HG02938 (cell line): ENCODE measurements around the gene GALNT3.
A peak's percentile ranks its signal among the peaks of the same experiment; 100 is the strongest.

Experiments
- ATAC-seq: cut with Tn5 transposase; IDR thresholded peaks from one replicate; pipeline ENCODE4 v1.9.1; 2021; ENCODE audit warnings: mild to moderate bottlenecking, moderate library complexity; ENCODE audit not compliant: unreplicated experiment

Gene GALNT3

GRCh38 chr2:165746501-165746900 lies 47.5 kb downstream of the GALNT3 start:
- ATAC-seq = no peak

GRCh38 chr2:165745916-165746315 lies 48.1 kb downstream of the GALNT3 start:
- ATAC-seq = no peak

- peak; percentile 98 for ATAC-seq
Measured at GRCh38 chr2:165743442-165743841, 50.6 kb downstream of the GALNT3 start.

DNA sequence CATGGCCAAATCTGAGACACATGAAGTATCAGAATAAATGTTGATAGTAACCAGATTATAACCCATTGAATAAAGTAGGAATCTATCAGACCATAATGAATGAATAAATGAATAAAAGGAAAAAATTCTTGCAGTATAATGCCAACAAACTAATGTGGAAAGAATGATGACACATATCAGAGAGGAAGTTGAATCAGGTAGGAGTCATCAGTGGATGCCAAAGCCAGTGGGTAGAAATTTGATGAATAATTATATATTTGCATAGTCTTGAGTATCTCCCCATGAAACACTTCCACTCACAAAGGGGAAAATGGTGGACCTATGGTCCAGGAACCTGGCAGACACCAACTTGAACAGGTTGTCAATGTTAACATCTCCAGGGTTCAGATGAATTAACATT lies 68.6 kb downstream of the GALNT3 start:
- ATAC-seq = no peak

DNA sequence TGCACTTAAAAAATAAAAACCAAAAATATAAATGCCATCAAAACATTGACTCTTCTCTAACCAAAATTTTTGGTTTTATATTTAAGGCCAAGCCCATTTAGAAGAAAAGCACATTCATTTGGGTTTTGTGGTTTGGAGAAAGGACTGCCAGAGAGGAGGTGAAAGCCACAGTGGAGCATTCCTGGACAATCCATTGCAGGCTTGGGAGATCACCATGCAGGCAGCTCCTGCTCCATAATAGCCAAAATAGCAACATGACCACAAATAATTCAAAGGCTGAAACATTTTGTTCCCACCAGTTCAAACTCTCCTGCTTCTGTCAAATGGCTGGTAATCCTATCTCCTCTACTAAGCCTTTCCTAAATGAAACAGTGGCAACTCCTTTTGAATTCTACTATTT lies 73.5 kb downstream of the GALNT3 start:
- ATAC-seq = no peak

GRCh38 chr2:165718610-165719210 lies 75.3 kb downstream of the GALNT3 start:
- no peak for ATAC-seq

DNA sequence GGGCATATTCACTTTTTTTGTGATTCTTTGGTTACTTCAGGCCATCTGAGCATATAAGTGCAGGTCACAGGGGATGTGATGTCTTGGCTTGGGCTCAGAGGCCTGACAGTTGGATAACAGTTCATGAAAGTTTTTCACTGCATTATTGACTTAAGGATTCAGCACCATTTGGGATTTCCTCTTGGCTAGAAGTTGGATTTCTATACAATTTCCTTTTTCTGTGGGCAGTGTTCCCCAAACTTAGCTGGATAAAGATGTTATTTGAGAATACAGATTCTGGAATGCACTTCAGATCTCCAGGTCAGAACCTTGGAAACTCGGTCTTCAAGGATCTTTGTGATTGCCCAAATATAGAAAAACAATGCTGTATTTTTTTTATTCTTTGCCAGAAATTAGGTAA lies 78.0 kb downstream of the GALNT3 start:
- ATAC-seq = no peak

DNA sequence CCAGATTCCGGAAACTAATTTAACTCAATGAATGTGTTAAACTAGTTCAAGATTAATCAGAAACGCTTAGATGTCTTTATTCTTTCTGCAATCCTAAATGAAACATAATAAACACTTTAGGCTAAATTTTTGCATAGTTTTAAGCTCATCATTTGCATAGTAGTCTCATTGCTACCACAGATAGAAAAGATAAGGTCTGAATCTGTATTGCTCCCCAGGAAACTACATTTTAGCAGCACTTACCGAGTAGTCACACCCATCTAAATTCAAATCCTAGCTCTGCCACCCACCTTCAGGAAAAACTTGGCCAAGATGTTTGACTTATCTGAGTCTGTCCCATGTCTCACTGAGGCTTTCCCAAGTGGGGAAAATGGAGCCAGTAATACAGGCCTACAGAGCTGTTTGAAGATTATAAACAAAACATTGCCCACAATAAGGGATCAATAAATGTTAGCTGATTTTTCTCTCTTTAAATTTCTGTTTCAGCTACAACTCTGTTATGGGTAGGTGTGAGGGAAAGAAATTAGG lies 87.0 kb downstream of the GALNT3 start:
- no peak for ATAC-seq

GRCh38 chr2:165701147-165701546 lies 92.9 kb downstream of the GALNT3 start:
- no peak for ATAC-seq

- ATAC-seq = no peak
Measured at GRCh38 chr2:165700531-165700930, 93.5 kb downstream of the GALNT3 start.

- ATAC-seq = no peak
Measured at GRCh38 chr2:165699946-165700345, 94.1 kb downstream of the GALNT3 start.

- peak; percentile 89 for ATAC-seq
Measured at GRCh38 chr2:165698444-165698884, 95.6 kb downstream of the GALNT3 start.

DNA sequence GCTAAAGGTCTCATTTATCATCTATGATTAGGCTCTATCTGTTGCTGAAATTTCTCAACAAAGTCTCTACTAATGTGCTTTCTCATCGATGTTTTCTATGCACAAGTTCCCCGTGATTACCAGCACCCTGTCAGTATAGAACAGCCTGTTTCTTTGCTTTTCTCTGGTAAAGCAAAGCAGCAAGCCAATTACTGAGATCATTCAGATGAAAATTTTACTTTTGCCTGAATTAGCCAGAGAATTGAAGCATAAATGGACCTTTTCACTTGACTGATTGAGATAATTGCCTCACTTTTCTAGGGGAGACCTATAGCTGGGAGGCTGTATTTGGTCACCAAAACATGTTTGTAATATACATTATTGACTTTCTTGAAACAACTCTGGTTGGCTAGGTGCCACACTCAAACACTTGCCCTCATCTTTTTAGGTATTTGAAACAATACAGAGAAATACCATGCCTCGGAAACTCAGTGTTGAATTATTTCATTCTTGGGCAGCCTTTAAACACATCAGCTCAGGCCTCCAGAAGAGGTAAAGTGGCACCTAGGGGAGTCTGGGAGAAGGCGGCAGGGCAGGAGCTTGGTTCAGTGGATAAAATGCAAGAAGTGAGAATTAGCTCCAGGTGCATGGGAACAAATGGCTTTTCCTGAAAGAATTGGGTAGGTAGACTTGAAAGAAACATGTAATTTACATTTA lies 96.2 kb downstream of the GALNT3 start:
- no peak for ATAC-seq
